HEK293 (cell line): ENCODE data around the gene SLC2A14.

Experiments used
- SP3 ChIP-seq: fragments of 450-650 bp; formaldehyde crosslinking; IDR thresholded peaks from 2 replicates; pipeline ENCODE4 v1.5.1; 2016; ENCODE audit warnings: missing biosample characterization, missing genetic modification characterization
- YY2 ChIP-seq: fragments of 450-650 bp; formaldehyde crosslinking; IDR thresholded peaks from 2 replicates; pipeline ENCODE4 v1.5.1; 2016; ENCODE audit warnings: missing biosample characterization, missing genetic modification characterization
- ZFP37 ChIP-seq: fragments of 450-650 bp; formaldehyde crosslinking; IDR thresholded peaks from 2 replicates; pipeline ENCODE4 v1.5.1; 2016; ENCODE audit warnings: missing biosample characterization, missing genetic modification characterization
- ZNF19 ChIP-seq: fragments of 450-650 bp; formaldehyde crosslinking; IDR thresholded peaks from 2 replicates; pipeline ENCODE4; 2016; ENCODE audit warnings: missing biosample characterization, missing genetic modification characterization, low read depth
- ZNF335 ChIP-seq: fragments of 450-650 bp; formaldehyde crosslinking; conservative IDR thresholded peaks from 2 replicates; pipeline ENCODE4 v1.5.1; 2016; ENCODE audit warnings: missing biosample characterization, missing genetic modification characterization
- ZNF398 ChIP-seq: fragments of 450-650 bp; formaldehyde crosslinking; IDR thresholded peaks from 2 replicates; pipeline ENCODE4 v1.5.1; 2017; ENCODE audit warnings: missing biosample characterization, missing genetic modification characterization
- ZNF404 ChIP-seq: fragments of 450-650 bp; formaldehyde crosslinking; IDR thresholded peaks from 2 replicates; pipeline ENCODE4 v1.5.1; 2017; ENCODE audit warnings: missing biosample characterization, missing genetic modification characterization
- ZNF629 ChIP-seq: fragments of 450-650 bp; formaldehyde crosslinking; IDR thresholded peaks from 2 replicates; pipeline ENCODE4 v1.5.1; 2017; ENCODE audit warnings: missing biosample characterization, missing genetic modification characterization
- ZNF791 ChIP-seq: fragments of 450-650 bp; formaldehyde crosslinking; IDR thresholded peaks from 2 replicates; pipeline ENCODE4 v1.5.1; 2016; ENCODE audit warnings: missing biosample characterization, missing genetic modification characterization
- ZXDB ChIP-seq: fragments of 450-650 bp; formaldehyde crosslinking; IDR thresholded peaks from 2 replicates; pipeline ENCODE4 v1.5.1; 2016; ENCODE audit warnings: missing biosample characterization, missing genetic modification characterization
- TF ChIP-seq, protein P1 (sequence below): fragments of 450-650 bp; formaldehyde crosslinking; optimal IDR thresholded peaks from 2 replicates; pipeline ENCODE3; 2016; ENCODE audit warnings: missing biosample characterization, mild to moderate bottlenecking, missing genetic modification characterization
- TF ChIP-seq, protein P2 (sequence below): sonication (generic); formaldehyde crosslinking; IDR thresholded peaks from 2 replicates; pipeline ENCODE4 v1.8.1; 2022; ENCODE audit warnings: mild to moderate bottlenecking, moderate library complexity, missing genetic modification reagents
- TF ChIP-seq, protein P3 (sequence below): fragments of 450-650 bp; formaldehyde crosslinking; IDR thresholded peaks from 2 replicates; pipeline ENCODE4 v1.5.1; 2016; ENCODE audit warnings: missing biosample characterization, missing genetic modification characterization
- TF ChIP-seq, protein P4 (sequence below): fragments of 450-650 bp; formaldehyde crosslinking; IDR thresholded peaks from 2 replicates; pipeline ENCODE4 v1.5.1; 2016; ENCODE audit warnings: missing biosample characterization, missing genetic modification characterization

- no peak for TF ChIP-seq ZNF404
- TF ChIP-seq, protein P1, sequence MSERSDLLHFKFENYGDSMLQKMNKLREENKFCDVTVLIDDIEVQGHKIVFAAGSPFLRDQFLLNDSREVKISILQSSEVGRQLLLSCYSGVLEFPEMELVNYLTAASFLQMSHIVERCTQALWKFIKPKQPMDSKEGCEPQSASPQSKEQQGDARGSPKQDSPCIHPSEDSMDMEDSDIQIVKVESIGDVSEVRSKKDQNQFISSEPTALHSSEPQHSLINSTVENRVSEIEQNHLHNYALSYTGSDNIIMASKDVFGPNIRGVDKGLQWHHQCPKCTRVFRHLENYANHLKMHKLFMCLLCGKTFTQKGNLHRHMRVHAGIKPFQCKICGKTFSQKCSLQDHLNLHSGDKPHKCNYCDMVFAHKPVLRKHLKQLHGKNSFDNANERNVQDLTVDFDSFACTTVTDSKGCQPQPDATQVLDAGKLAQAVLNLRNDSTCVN (tag by site-specific recombination) = no peak
- TF ChIP-seq, protein P2, sequence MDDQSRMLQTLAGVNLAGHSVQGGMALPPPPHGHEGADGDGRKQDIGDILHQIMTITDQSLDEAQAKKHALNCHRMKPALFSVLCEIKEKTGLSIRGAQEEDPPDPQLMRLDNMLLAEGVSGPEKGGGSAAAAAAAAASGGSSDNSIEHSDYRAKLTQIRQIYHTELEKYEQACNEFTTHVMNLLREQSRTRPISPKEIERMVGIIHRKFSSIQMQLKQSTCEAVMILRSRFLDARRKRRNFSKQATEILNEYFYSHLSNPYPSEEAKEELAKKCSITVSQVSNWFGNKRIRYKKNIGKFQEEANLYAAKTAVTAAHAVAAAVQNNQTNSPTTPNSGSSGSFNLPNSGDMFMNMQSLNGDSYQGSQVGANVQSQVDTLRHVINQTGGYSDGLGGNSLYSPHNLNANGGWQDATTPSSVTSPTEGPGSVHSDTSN (CRISPR knock-in tag) = no peak
- no peak for TF ChIP-seq ZNF19 (tag by site-specific recombination)
- no peak for TF ChIP-seq SP3 (tag by site-specific recombination)
- TF ChIP-seq, protein P3, sequence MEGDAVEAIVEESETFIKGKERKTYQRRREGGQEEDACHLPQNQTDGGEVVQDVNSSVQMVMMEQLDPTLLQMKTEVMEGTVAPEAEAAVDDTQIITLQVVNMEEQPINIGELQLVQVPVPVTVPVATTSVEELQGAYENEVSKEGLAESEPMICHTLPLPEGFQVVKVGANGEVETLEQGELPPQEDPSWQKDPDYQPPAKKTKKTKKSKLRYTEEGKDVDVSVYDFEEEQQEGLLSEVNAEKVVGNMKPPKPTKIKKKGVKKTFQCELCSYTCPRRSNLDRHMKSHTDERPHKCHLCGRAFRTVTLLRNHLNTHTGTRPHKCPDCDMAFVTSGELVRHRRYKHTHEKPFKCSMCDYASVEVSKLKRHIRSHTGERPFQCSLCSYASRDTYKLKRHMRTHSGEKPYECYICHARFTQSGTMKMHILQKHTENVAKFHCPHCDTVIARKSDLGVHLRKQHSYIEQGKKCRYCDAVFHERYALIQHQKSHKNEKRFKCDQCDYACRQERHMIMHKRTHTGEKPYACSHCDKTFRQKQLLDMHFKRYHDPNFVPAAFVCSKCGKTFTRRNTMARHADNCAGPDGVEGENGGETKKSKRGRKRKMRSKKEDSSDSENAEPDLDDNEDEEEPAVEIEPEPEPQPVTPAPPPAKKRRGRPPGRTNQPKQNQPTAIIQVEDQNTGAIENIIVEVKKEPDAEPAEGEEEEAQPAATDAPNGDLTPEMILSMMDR = no peak
- TF ChIP-seq ZFP37 (tag by site-specific recombination) = no peak
- TF ChIP-seq ZNF629 = no peak
- TF ChIP-seq ZNF335 = no peak
- TF ChIP-seq ZXDB (tag by site-specific recombination) = no peak
- TF ChIP-seq, protein P4, sequence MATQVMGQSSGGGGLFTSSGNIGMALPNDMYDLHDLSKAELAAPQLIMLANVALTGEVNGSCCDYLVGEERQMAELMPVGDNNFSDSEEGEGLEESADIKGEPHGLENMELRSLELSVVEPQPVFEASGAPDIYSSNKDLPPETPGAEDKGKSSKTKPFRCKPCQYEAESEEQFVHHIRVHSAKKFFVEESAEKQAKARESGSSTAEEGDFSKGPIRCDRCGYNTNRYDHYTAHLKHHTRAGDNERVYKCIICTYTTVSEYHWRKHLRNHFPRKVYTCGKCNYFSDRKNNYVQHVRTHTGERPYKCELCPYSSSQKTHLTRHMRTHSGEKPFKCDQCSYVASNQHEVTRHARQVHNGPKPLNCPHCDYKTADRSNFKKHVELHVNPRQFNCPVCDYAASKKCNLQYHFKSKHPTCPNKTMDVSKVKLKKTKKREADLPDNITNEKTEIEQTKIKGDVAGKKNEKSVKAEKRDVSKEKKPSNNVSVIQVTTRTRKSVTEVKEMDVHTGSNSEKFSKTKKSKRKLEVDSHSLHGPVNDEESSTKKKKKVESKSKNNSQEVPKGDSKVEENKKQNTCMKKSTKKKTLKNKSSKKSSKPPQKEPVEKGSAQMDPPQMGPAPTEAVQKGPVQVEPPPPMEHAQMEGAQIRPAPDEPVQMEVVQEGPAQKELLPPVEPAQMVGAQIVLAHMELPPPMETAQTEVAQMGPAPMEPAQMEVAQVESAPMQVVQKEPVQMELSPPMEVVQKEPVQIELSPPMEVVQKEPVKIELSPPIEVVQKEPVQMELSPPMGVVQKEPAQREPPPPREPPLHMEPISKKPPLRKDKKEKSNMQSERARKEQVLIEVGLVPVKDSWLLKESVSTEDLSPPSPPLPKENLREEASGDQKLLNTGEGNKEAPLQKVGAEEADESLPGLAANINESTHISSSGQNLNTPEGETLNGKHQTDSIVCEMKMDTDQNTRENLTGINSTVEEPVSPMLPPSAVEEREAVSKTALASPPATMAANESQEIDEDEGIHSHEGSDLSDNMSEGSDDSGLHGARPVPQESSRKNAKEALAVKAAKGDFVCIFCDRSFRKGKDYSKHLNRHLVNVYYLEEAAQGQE = no peak
- TF ChIP-seq ZNF791 (tag by site-specific recombination) = no peak
- no peak for TF ChIP-seq ZNF398 (tag by site-specific recombination)
- TF ChIP-seq YY2 (tag by site-specific recombination) = no peak
These were observed 14.7 kb downstream of the SLC2A14 start for GRCh38 chr12:7857971-7858370.
